GM23248 (cell line): ENCODE results near the gene BRD4.

Source experiments
- EZH2 ChIP-seq: fragments of 200-600 bp; sonication (generic); IDR thresholded peaks from 2 replicates; pipeline ENCODE4 v1.6.1; 2018; ENCODE audit warnings: antibody characterized with exemption, mild to moderate bottlenecking; ENCODE audit not compliant: insufficient read depth, poor library complexity, severe bottlenecking
- EZH2phosphoT487 ChIP-seq: fragments of 200-600 bp; sonication (generic); IDR thresholded peaks from 2 replicates; pipeline ENCODE4 v1.6.1; 2018; ENCODE audit warnings: antibody characterized with exemption, moderate library complexity, mild to moderate bottlenecking, low read depth; ENCODE audit not compliant: insufficient read depth

DNA sequence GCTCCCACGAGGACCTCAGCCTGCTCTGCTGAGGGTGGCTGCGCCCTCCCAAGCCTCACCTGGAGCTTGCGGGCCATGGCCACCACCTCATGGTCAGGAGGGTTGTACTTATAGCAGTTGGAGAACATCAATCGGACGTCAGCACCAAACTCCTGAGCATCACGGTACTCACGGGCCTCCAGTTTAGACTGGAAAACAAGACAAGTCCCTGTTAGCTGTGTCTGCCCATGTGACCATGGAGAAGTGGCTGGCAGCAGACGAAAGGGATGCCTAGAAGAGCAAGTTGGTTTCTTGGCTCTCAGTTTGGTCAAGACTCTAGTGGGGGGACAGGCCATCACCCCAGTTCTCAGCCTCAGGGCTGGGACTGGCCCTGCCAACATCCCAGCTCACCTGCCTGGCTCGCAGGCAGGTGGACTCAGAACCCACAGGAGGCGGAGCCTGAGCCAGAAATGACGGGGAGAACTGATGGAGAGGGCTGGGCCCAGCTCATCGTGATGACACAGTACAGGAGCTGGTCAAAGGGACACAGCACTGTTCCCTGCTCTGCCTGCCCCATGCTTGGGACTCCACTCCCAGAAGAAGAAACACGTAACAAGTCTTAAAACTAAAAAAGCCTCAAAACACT, 68.9 kb downstream of the BRD4 start:
- TF ChIP-seq EZH2phosphoT487 (no peak), EZH2 (no peak)
